ENCODE measurements around the gene DEFB132.
A peak's percentile ranks its signal among the peaks of the same experiment; 100 is the strongest.
"Not testable (repeated sequence)": the region's sequence is repeated elsewhere in the genome, so short reads cannot be mapped to it uniquely, and the experiment has no call there.

Gene DEFB132

GRCh38 chr20:257419-257818 lies at the start of gene DEFB132:
Gene DEFB132, plus strand, starts transcription at chr20:257724. Its CDS starts 55 bp downstream, at chr20:257779.
- no peak for DNase-seq (ENCODE audit: low spot score)

GRCh38 chr20:208942-209566 lies 48.5 kb upstream of the DEFB132 start:
- peak; percentile 11 for DNase-seq (ENCODE audit: low spot score)

- DNase-seq (ENCODE audit: low spot score) = no peak
These were observed 46.6 kb upstream of the DEFB132 start for GRCh38 chr20:210809-211502.

DNA sequence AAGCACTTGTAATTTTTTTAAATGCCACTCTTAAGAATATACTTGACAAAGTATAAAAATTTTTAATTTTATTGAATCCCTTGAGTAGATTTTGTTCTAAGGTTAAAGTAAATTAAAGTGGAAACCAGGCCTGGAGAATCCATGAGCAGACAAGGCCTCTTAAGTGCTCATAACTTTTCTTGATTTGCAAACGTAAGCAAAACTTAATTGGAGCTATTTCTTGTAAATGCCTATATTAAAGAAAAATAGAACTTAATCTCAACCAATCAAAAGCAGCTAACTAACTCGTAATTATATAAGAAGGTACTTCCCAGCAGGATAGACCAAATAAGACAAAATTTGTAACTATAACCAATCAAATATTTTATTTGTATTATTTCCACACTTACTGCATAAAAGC lies 43.1 kb upstream of the DEFB132 start:
- no peak for DNase-seq (ENCODE audit: low spot score)

- no peak for DNase-seq (ENCODE audit: low spot score)
These were observed 41.7 kb upstream of the DEFB132 start for GRCh38 chr20:215796-216195.

- DNase-seq (ENCODE audit: low spot score) = no peak
These were observed 40.3 kb upstream of the DEFB132 start for GRCh38 chr20:217266-217665.

- DNase-seq (ENCODE audit: low spot score) = no peak
These were observed 38.0 kb upstream of the DEFB132 start for GRCh38 chr20:219290-220115.

DNA sequence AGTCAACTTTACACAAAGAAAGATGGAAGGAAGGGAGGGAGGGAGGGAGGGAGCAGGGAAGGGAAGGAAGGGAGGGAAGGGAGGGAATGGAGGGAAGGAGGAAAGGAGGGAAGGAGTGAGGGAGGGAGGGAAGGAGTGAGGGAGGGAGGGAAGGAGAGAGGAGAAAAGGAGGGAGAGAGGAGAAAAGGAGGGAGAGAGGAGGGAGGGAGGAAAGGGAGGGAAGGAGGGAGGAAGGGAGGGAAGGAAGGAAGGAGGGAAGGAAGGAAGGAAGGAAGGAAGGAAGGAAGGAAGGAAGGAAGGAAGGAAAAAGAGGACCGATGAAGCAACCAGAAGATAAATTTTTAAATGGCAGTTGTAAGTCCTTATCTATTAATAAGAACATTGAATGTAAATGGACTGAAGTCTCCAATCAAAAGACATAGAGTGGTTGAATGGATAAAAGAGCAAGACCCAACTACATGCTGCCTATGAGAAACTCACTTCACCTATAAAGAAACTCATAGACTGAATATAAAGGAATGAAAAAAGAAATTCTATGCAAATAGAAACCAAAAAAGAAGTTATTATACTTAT lies 36.2 kb upstream of the DEFB132 start:
- no peak for DNase-seq (ENCODE audit: low spot score)

GRCh38 chr20:225879-226278 lies 31.6 kb upstream of the DEFB132 start:
- not testable (repeated sequence) for DNase-seq (ENCODE audit: low spot score)

DNA sequence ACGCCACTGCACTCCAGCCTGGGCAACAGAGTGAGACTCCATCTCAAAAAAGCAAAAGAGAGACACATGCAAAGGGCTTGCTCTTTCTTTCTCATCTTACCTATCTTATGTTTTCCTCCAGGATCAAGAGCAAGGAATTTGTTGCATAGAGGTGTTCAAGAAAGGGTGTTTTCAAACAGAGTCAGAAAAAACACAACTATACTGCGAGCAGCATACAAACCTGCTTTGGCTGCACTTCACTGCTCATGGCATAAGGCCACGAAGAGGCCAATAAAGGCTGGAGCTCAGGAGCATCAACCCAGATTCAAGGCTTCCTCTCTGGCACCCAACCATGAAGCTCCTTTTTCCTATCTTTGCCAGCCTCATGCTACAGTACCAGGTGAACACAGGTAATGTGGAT lies 30.6 kb upstream of the DEFB132 start, which contains the start of gene DEFB129:
TSS of gene DEFB129 (plus strand) at position 301 of the 400 bp plus-strand sequence. CDS start at position 332, 31 bp downstream.
- DNase-seq (ENCODE audit: low spot score) = no peak

DNA sequence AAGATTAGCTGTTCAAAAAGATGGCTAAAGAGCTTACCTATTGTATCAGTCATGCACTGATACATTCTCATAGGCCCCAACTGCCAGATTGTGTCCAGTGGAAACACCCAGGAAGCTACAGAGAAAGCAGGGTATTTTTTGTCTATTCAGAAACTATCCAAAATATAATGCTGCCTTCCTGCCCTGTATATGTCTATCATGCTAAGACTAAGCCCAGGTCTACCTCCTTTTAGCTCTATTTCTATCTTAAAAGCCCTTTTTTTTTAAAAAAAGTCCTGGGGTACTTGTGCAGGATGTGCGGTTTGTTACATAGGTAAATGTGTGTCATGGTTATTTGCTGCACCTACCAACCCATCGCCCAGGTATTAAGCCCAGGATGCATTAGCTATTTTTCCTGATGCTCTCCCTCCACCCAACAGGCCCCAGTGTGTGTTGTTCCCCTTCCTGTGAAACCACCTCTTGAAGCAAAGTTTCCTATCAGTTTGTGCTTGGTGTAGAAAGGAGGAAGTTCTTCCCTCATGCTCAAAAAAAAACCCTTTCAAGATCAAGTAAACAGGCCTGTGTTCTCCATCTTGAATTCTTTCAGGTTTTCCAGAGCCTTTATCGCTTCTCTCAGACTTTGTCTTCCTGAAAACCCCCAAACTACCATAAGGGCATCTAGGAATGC lies 30.0 kb upstream of the DEFB132 start:
- DNase-seq (ENCODE audit: low spot score) = no peak

GRCh38 chr20:235891-236290 lies 21.6 kb upstream of the DEFB132 start:
- DNase-seq (ENCODE audit: low spot score) = peak; percentile 12

DNA sequence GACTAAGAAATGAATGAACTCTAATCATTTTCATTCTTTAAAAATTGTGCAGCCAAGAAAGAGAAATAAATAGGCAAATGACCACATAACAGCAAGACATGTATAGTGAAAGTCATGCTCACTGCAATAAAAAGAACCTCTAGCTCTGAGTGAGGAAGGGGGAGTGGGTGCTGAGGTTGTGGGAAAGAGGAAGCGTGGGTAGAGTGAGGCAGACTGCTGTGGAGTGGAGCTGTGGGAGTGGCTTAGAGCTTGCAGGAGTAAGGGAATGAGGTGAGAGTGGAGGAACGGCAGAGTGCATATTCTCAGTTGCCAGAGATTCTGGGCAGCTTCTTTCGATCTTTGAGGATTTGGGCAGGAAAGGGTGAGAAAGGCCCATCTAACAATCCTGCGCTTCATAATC lies 20.0 kb upstream of the DEFB132 start:
- DNase-seq (ENCODE audit: low spot score) = no peak

DNA sequence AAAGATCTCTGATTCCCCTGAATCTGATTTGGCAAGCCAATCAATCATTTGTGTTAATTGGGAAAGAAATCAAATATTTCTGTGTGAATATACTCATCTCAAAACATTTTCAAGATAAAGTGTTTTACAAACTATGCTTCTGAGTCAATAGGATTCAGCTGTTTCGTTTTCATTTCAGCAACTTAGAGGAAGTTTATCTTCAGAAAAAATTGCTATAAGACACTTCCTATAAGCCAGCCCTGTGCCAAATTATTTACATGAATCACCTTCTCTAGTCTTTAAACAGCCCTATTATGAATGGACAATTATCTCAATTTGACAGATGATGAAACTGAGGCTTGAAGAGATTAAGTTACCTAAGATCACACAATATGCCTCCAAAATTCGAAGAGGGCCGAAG lies 19.6 kb upstream of the DEFB132 start:
- no peak for DNase-seq (ENCODE audit: low spot score)

DNA sequence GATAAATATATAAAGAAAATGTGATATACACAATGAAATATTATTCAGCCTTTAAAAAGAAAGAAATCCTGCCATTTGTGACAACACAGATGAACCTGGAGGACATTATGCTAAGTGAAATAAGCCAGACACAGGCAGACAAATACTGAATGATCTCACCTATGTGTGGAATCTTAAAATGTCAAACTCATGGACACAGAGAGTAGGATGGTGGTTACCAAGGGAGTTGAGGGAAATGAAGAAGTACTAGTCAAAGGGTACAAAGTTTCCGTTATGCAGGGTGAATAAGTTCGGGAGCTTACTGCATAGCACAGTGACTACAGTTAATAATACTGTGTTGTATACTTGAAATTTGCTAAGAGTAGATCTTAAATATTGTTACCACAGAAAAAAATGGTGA lies 14.6 kb upstream of the DEFB132 start:
- no peak for DNase-seq (ENCODE audit: low spot score)

GRCh38 chr20:251354-251753 lies 6.2 kb upstream of the DEFB132 start:
- no peak for DNase-seq (ENCODE audit: low spot score)

DNA sequence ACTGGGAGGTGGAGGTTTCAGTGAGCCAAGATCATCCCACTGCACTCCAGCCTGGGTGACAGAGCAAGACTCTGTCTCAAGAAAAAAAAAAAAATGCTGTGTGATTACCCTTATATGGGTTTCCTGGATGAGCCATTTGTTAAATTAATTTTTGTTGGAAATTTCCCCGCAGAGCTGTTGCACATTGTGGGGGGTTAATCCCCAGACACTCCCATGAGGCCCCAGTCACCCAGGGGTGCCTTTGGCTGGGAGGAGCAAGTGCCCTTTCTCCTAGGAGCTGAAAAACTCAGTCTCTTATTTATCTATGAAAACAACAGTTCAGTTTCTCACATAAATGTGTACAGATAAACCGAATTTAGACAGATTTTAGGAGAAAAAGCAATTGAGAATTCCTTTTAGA lies 4.7 kb upstream of the DEFB132 start:
- no peak for DNase-seq (ENCODE audit: low spot score)

- DNase-seq (ENCODE audit: low spot score) = not testable (repeated sequence)
These were observed 4.1 kb upstream of the DEFB132 start for GRCh38 chr20:253447-253846.

DNA sequence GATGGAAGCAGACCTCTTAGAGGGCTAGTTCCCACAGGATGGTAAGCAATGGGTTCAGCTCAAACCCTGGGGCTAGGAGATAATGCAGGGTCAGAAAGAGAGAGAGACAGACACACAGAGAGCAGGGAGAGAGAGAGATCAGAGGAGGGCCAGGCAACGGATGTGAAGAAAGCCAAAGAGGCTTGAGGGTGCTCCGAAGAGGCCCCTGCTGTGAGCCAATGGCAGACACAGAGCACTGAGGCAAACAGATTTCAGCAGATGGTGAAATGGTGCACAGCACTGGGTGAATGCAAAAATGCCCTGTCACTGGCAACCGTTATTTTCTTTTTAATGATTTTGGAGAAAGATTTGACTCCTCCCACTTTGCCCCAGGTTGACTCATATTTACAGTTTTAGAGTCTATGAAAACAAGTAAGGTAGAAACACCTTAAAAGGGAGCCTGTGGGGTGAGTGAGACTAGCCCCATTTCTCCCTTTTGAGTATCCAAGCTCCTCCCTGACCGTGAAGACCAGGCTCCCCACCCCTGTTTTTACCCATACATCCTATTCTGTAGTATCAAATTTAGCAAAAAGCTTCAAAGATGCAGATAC lies 840 bp downstream of the DEFB132 start:
- no peak for DNase-seq (ENCODE audit: low spot score)

DNA sequence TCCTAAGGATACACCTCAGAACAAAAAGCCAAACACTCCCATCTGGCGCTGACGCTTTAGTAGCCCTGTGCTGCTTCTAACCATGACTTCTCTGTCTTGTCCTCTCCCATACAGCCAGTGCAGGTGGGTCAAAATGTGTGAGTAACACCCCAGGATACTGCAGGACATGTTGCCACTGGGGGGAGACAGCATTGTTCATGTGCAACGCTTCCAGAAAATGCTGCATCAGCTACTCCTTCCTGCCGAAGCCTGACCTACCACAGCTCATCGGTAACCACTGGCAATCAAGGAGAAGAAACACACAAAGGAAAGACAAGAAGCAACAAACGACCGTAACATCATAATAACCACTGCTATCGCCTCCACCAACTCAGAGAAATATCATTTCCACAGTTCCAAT lies 1.4 kb downstream of the DEFB132 start:
- DNase-seq (ENCODE audit: low spot score) = no peak

- DNase-seq (ENCODE audit: low spot score) = no peak
These were observed 2.5 kb downstream of the DEFB132 start for GRCh38 chr20:259981-260380.

DNA sequence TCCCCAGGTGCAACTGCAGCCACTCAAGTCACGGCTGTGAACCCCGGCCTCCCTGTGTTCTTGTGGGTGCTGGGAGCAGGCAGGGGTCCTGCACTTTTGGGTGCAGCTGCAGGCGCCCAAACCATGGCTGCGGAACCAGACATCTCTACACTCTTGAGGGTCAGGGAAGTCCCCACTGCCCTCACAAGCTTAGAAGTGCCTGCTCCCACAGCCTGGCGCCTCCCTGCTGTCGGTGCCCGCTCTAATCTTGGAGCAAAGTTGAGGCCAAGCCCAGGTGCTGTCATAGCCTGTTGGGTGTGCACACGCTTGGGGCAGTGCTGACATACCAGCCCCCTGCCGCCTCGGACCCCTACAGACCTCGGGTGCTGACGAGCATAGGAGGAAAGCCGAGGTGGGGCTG lies 6.2 kb downstream of the DEFB132 start:
- DNase-seq (ENCODE audit: low spot score) = no peak
